Activated T-helper 1 cell treated with anti-CD3 and anti-CD28 coated beads, Interleukin-2, amount 50 U/mL, for 16 hours (primary cell): ENCODE data around the gene RACK1.

Source experiments
- DNase-seq, 2 donors: peaks; one replicate each; pipeline ENCODE4 v3.0.0-alpha.2; 2020; ENCODE audit warnings: low read depth in 1 of 2, low spot score in 1 of 2

Gene RACK1

DNA sequence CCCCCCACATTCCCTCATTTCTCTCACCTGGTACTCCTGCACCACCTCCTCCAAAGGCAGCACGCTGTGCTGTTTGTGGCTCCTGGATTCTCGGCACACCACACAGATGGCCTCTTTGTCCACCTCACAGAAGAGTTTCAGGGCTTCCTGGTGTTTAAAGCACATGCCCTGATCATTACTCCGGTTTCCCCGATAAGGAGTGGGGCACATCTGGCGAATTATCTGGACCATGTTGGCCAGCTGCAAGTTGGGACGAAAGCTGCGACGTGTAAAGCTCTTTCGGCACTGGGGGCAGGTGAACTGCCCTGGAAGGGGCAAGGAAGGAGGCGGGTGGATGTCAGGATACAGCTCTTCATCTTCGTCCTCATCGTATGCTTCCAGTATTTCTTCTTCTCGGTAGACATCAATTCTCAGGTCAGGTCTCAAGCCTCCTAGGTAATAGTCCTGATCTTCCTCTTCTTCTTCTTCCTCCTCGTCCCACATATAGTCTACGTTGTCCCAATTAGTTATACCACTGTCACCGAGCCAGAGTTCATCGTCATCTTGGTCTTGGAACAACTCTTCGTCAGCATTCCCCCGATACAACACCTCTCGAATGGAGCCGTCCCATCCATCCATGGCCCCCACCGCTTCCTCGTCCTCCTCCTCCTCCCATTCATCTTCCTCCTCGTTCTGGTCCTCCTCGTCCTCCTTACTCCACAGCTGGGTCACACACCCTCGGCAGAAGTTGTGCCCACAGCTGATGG is 16.4 kb upstream of the RACK1 start:
- no peak for DNase-seq

DNA sequence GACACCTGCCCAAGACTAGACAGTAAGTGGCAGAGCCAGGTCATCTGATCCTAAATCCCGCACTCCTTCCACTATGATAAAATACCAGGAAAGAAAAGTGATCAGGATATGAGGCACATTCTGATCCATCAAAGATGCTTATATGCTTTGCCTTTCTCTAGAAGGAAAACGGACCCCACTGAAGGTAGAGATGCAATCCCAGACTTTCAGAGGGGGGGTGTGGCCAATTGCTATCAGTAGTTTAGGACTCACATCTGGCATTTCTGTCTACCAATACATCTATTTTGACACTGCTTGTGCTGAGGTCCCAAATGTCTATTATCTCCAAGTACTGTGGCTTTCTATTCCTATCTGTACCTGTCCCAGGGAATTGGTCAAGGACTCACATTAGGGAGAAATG is 15.6 kb upstream of the RACK1 start:
- DNase-seq = no peak

DNA sequence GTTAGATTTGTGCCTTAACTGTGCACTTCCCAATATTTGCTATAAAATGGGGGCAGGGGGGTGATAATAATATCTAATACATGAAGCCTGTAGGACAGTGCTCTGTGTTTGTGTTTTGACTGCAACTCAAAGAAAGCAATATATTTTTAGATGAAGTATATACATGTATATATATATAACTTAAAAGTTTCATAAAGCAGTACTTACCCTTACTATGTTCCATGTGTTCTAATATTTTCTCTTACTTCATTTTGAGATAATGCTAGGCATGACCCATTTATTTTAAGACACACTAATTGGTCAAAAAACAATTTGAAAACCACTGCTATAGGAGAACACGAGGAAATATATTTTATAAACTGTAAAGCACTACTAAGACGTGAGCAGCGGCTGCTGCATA is 14.9 kb upstream of the RACK1 start:
- no peak for DNase-seq

DNA sequence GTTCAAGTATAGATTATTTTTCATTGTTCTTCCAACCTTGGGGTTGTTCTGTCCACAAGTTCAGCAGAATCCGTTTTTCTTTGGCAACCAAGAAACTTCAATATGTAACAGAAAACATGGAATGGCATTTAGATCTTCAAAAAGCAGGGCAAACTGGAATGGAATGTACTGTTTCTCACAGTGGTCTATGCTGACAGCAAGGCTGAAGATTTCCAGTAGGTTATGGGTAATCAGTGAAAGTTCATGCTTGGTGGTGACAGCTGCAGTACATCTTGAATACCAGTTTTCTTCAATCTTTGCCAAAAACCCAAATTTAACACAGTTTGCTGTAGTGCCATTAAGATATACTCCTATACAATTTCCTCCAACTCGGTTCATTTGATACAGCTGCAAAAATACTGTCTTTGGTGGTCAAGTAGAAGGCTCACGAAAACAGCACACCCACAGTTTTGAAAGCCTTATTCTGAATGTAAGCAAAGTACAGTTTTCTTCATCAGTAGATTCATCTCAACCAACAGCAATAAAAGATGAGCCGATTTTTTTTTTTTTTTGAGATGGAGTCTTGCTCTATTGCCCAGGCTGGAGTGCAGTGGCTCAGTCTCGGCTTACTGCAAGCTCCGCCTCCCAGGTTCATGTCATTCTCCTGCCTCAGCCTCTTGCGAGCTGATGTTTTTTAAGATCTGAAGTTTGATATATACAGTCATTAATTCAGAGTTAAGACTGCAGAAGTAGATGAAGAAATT is 12.3 kb upstream of the RACK1 start:
- no peak for DNase-seq

DNA sequence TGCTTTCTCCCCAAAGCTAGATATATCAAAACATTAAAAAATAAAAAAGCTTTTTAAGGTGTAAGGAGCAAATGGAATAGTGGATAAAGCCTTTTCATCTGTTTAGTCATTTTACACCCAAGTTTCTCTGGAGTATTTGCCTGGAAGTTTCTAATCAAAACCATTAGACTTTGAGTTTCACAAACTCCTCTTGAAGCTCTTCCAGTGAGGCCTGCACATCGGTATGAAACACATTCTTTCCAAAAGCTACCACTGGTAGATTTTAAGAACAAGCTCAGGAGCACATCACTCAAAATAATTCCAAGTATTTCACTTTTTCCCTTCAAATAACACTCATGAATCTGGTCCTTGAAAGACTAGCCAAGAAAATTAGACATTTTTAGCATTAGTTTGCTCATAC is 11.6 kb upstream of the RACK1 start:
- DNase-seq = no peak

DNA sequence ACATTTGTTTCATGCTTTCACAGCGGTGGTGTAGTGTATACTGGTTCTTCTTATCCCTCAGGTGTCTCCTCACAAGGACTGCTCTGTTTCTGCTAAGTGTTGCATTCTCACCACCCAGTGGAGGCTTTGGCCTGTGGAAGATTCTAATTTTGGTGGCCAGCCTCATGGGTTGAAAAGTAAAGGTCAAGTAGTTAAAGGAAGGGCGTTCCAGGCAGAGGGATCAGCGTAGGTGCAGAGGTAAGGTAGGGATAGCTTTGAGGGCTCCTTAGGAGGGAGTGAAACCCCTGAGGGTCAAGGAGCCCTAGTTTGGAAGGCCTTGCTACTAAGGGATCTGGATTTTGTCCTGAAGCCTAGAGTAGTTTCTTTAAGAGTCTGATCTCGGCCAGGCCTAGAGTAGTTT is 4.6 kb upstream of the RACK1 start:
- no peak for DNase-seq

DNA sequence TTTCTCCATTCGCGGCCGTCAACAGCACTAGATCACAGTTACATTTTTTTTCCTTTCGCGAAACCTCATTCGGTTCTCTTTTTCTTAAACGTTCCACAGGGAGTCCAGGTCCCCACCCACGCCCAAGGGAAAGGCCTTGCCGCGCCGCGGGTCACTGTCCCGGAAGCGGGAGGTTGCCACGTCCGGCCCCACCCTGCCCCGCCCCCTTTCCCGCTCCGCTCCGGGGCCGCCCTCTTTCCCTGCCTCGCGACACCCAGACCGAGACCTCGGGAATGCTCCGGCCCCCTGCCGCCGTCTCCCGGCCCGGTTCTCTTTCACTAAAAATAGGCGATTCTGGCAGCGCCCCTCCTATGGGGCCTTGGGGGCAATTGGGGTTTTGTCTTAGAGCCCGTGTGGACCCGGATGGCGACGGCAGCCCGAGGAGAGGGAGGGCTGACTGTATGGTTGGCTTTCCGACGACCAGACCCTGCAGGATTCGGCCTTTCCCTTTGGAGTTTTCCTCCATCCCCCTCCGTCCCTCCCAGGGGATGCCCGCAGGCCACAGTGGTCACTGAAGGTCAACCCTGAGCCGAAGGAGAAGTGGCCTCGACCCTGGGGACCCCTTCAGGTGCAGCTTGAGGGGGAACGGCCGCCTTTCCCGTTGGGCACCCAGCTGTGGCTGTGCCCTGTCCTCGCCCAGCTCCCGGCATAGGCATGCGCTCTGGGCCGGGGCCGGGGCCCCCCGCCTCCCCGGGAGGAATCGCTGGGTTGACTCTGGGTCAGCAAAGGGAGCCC is 2.8 kb upstream of the RACK1 start:
- peak; percentile 45 to 62 for DNase-seq

DNA sequence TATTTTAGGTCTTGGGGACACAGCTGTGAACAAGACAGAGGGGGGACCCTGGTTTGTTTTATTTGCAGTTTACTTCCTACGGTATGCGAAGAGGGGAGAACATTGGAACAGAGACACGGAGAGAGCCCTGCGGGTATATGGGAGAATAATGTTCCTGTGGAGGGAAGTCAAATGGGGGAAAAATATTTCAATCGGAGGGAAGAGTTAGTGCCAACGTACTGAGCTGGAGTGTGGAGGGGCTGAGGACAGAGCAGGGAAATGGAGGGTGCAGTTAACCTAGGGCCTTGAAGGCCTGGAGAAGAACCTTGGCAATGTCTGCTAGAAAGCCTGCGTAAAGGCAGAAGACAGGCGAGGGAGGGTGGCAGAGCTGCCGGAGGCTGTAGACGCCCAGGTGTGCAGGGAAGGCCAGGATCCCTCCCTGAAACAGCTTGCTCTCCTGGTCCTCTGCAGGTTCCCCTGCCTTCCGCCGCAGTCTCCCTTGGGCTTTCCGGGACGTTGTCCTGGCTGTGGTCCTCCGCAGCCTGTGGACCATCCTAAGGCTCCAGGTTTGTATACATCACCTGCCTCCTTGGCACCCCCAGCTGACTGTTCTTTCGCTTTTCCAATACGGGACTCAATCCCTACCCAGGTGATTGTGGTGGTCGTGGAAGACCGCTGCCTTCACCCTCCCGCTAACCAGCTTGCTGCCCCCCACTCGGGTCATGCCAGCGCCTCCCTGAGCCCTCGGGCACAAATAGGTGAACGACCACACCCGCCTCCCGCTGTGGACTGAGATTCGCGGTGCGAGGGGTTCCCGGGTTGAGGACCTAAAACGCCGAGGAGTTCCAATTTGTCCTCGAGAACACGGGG is 1.9 kb upstream of the RACK1 start:
- no peak for DNase-seq

DNA sequence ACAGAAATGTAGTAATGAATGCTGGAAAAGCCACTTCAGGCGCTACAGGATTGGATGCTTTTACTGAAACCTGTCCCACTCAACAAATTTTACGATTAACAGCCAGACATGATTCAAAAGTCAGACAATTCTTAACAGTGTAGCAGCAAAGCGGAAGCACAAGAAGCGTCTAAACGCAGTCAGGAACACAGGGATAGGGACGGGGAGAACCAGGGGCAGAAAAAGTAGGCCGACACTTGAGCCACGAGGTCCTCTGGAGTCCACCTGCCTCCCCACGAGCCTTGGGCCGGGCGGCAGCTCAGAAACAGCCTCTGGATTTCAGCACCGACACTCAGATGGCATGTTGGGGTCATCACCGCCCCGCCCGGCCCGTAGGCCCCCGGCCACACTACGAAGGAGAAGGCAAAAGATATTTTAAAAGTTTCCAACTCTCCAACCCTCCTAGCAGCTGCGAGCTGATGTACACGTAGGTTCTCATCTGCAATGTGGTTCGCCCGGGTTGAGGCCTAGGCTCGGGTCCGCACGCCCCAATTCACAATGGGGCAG is 615 bp downstream of the RACK1 start:
- DNase-seq = no peak

DNA sequence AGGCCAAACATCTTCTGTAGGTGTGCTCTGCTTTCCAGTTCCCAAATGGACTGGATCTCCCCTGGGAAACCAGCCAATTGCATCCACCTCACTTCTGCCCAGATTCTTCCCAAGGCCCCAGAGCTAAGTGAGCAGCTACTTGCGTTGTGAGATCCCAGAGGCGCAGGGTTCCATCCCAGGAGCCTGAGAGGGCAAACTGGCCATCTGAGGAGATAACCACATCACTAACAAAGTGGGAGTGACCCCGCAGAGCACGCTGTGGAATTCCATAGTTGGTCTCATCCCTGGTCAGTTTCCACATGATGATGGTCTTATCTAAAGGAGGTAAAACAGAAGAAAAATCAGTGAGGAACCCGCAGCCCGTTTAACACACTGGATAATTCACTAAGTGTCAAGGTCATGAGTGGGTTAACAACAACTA is 1.7 kb downstream of the RACK1 start:
- DNase-seq = no peak

DNA sequence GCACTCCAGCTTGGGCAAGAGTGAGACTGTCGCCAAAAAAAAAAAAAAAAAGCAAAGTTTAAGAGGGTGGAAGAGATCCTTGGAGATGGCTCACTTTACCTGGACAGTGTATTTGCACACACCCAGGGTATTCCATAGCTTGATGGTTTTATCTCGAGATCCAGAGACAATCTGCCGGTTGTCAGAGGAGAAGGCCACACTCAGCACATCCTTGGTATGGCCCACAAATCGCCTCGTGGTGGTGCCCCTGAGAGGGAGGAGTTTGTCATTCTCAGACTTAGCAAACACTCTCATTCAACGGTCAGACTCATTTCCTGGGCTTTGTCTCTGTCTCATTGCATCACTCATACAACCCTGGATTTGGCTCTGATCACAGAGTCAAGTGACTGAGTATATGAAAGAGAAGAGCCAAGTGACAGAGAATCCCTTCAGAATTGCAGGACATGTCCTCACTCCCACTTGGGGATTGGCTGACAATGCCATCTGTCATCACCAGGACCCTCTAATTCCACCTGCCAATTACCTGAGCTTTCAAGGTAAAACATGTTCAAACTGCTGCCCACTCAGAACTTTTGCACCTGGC is 2.2 kb downstream of the RACK1 start:
- no peak for DNase-seq

DNA sequence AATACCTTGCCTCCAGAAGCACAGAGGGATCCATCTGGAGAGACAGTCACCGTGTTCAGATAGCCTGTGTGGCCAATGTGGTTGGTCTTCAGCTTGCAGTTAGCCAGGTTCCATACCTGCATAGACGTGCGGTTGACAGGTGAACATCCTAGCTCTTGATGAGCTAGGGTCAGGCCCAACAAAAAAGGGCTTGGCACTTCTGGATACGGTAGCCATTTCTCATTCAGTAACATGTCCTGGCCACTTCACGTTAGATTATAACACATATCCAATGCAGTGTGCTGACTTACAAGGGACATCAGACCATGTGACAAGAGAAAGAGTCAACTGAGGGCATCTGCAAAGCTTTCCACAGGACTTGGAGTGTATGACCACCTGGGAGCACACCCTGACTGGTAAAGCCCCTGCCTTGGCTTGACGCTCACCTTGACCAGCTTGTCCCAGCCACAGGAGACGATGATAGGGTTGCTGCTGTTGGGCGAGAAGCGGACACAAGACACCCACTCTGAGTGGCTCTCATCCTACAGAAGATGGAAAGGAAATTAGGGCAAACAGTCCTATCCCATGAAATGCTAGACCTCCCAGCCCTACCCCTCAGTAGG is 4.5 kb downstream of the RACK1 start:
- no peak for DNase-seq

DNA sequence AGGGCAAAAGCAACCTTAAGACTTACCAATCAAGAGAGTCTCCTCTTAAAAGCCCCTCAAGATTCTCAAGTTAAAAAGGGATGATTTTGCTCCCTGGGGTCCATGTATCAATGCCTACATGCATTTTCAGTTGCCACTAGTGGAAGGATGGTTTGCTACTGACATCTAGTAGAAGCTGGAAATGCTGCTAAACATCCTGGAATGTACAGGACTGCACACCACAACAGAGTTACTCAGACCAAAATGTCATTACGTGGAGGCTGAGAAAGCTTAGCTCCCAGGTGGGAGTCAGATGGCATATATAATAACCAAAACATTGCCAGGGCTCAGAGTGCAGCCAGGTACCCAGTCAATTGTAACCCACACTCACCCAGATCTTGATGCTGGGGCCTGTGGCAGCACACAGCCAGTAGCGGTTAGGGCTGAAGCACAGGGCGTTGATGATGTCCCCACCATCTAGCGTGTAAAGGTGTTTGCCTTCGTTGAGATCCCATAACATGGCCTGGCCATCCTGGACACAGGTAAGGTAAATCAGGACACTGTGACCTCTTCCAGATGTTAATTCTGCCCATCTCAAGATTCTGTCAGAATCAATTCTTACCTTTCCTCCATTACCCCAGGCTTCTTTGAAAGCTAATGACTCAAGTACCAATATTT is 5.8 kb downstream of the RACK1 start:
- no peak for DNase-seq

DNA sequence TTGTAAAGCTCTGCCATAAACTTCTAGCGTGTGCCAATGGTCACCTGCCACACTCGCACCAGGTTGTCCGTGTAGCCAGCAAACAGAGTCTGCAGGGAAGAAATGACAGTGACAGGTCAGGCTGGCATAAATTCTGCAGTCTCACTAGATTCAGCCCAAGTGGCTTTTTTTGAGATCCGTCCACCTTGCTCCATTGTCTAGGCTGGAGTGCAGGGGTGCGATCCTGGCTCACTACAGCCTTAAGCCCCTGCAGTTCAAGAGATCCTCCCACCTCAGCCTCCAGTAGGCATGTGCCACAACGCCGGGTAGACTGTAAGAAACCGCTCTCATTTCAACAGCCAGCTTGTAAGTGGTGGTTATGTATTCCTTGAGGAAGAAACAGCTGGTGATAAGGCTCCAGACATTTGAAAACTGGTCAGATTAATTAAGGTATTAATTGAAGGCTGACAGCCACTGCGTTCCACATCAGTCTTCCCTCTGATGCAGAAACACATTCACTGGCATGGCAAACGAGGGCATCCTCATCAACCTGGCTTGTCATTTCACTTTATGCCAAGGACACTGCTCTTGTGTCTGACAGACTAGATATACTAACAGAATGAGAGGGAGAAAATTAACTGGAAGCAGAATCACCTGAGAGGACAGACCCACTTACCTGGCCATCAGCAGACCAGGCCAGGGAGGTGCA is 6.6 kb downstream of the RACK1 start:
- DNase-seq = no peak

DNA sequence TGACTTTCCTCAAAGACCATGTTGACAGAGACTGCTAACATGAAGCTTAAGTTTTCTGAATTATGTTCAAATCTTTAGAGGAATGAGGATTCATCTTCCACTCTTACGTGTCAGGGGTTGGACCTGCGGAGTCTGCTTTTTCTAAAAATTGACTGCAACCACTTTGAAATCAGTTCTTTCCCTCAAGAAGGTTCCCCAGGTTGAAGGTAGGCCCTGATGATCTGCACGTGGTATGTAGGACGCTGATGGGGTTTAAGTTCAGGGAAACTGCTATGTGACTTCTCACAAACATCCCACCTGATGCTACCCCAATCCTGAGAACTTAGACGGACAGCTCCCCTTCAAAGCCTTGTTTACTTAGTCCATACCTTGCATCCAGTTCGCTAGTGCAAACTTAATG is 7.2 kb downstream of the RACK1 start:
- DNase-seq = no peak

DNA sequence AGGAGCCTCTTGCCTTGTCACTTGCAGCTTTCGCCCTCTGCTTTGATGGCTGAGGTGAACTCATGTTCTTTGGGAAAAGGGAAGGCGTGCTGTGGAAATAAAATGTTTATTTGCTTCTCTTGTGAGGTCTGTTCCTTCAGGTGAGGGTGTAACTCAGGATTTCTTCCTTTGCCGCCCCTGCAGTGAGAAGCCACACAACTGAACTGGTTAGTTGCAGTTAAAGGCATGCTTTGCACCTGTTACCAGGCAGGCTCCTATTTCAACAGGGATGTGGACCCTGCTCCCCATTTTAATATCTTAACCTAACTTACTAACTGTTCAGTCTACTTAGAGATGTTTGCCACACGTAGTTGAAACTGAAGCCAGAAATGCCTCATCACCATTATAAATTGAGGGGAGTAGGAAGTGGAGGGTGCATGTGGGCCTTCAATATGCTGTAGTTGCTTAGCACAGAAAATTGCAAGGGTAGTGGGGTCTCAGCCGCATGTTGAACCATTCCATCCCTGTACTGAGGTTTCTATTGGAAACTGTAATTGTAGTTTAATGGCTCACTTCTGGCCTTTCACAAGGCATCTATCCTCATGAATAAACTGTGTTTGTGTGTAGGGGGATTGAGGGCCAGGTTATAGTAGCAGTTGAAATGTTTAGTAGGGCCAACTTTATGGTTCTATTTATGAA is 7.9 kb downstream of the RACK1 start:
- DNase-seq = no peak

DNA sequence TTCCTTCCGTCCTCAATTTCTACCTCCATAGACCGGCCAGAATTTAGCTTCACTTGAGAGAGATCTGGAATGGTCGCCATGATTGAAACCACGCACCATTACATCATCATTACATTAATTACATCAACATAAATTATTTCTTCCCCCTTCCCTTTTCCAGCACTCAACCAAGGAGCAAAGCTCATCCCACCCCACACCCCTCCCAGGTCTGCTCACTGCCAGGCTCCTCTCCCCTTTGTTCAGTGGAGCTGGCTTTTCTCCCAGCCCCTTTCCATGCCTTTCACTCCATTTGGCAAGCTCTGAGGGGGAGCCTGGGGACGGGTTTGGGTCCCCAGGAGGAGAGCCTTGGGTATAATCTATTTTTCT is 8.4 kb downstream of the RACK1 start:
- DNase-seq = no peak

DNA sequence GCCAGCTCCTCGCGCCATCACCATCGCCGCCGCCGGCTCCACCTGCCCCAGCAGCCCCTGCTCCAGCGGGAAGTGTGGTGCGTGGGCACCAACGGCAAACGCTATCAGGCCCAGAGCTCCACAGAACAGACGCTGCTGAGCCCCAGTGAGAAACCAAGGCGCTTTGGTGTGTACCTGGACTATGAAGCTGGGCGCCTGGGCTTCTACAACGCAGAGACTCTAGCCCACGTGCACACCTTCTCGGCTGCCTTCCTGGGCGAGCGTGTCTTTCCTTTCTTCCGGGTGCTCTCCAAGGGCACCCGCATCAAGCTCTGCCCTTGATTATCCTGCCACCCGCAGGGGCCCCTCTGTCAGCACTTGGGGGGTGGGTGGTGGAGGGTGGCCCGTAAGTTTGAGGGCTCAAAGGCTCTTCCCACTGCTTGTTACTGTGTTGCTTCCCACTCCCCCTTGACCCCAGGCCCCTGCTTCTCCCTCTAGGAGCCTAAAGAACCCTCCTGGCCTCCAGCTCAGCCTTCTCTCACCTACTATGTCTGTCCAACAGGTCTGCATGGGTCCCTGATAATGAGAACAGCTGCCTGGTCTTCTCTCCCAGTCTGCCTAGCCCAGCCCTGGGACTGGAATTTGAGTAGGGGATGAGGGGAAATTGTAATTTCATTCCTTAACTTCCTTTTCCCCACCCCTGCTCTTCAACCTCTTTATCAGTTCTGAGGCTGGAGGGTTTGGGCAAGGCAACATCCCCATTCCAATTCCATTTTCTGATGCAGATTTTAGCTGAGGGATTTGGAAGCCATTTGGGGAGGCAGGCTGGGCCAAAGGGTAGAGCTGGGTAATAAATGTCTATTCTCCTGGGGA is 9.0 kb downstream of the RACK1 start:
- no peak for DNase-seq
